ENCODE results near the gene CAMKMT.

GRCh38 chr2:44628297-44628696 lies 266.6 kb downstream of the CAMKMT start:
- TF ChIP-seq CTCF (conservative IDR thresholded peaks at IDR 0.05; ENCODE audit: low read length) (no peak), EZH2phosphoT487 (IDR thresholded peaks at IDR 0.05; ENCODE audit: borderline replicate concordance, low read depth, low read length) (no peak)
